Progenitor cell of endocrine pancreas (in vitro differentiated cells): ENCODE data around the gene TANGO6. TPM values are rescaled to one million over a fixed set of nuclear protein-coding genes. Genes with fewer than 3 reads are reported as not detected.
A peak's percentile ranks its signal among the peaks of the same experiment; 100 is the strongest.

Experiments
- DNase-seq: peaks from one replicate; pipeline ENCODE4 v3.0.0; 2021; ENCODE audit warnings: low spot score; ENCODE audit not compliant: unreplicated experiment
- H3K27ac Mint-ChIP-seq: 2 replicates; pipeline ENCODE4 v1.8.0; 2021; ENCODE audit warnings: mild to moderate bottlenecking, moderate library complexity, mixed read lengths
- H3K27me3 Mint-ChIP-seq: 2 replicates; pipeline ENCODE4 v1.8.0; 2021; ENCODE audit warnings: mixed read lengths
- H3K36me3 Mint-ChIP-seq: 2 replicates; pipeline ENCODE4 v1.8.0; 2022; ENCODE audit warnings: mixed read lengths; ENCODE audit not compliant: insufficient read depth
- H3K4me1 Mint-ChIP-seq: 2 replicates; pipeline ENCODE4 v1.8.0; 2021; ENCODE audit warnings: low read depth, mixed read lengths
- H3K4me3 Mint-ChIP-seq: 2 replicates; pipeline ENCODE4 v1.8.0; 2021; ENCODE audit warnings: low read depth, mild to moderate bottlenecking, moderate library complexity, mixed read lengths
- H3K9me3 Mint-ChIP-seq: 2 replicates; pipeline ENCODE4 v1.8.0; 2021; ENCODE audit warnings: low read depth, mixed read lengths
- CTCF ChIP-seq: fragments of 200-600 bp; sonication (generic); IDR thresholded peaks from one replicate; pipeline ENCODE4 v1.5.0; 2021; ENCODE audit warnings: antibody characterized with exemption, mild to moderate bottlenecking; ENCODE audit not compliant: unreplicated experiment
- total RNA-seq: library from RNA; stranded (reverse); gene quantifications from 2 replicates; pipeline ENCODE4 v1.2.1, GENCODE V29; 2021

Gene TANGO6
- total RNA-seq, 1 donor from 2014 or later, result 14.8 TPM

GRCh38 chr16:69094501-69094900 lies 251.2 kb downstream of the TANGO6 start:
- Mint-ChIP-seq H3K36me3 (no peaks in the 10 kb centered on the region), H3K4me1 (peaks cover 3% of the 10 kb centered on the region), H3K27ac (no peak overlapping the region), H3K9me3 (no peaks in the 10 kb centered on the region), H3K27me3 (no peaks in the 10 kb centered on the region), H3K4me3 (no peak overlapping the region)
- TF ChIP-seq CTCF, result no peak
- DNase-seq, result no peak

GRCh38 chr16:69095193-69095592 lies 251.9 kb downstream of the TANGO6 start:
- Mint-ChIP-seq H3K27me3 (no peaks in the 10 kb centered on the region), H3K27ac (no peak overlapping the region), H3K9me3 (no peaks in the 10 kb centered on the region), H3K36me3 (no peaks in the 10 kb centered on the region), H3K4me1 (peaks cover 5% of the 10 kb centered on the region), H3K4me3 (no peak overlapping the region)
- no peak for TF ChIP-seq CTCF
- no peak for DNase-seq

- Mint-ChIP-seq H3K27ac (no peak overlapping the region), H3K9me3 (no peaks in the 10 kb centered on the region)
- TF ChIP-seq CTCF, result no peak
Observed at GRCh38 chr16:69100071-69100691, 256.9 kb downstream of the TANGO6 start.

GRCh38 chr16:69105501-69106361 lies 262.4 kb downstream of the TANGO6 start, which contains the start of gene HAS3:
HAS3 (plus strand) TSS chr16:69105653; CDS start chr16:69109396, 3,743 bp downstream.
- Mint-ChIP-seq H3K4me3 (peak within 1 kb of the TSS; percentile 87), H3K9me3 (no peaks in the 10 kb centered on the region), H3K27me3 (peaks cover 64% of the 10 kb centered on the region), H3K27ac (peak within 1 kb of the TSS; percentile 45), H3K36me3 (peaks cover 4% of the 10 kb centered on the region), H3K4me1 (peaks cover 11% of the 10 kb centered on the region)
- TF ChIP-seq CTCF, result peak; percentile 4
- peak; percentile 53 for DNase-seq

More at GRCh38 chr16:69100071-69100691, 256.9 kb downstream of the TANGO6 start:
- Mint-ChIP-seq H3K36me3 (no peaks in the 10 kb centered on the region), H3K4me3 (no peak overlapping the region), H3K4me1 (peaks cover 11% of the 10 kb centered on the region), H3K27me3 (peaks cover 32% of the 10 kb centered on the region)
- DNase-seq, result no peak

GRCh38 chr16:69106491-69107315 lies 263.4 kb downstream of the TANGO6 start:
- no peak for DNase-seq

More at GRCh38 chr16:69106491-69107315, 263.4 kb downstream of the TANGO6 start:
- H3K4me3 Mint-ChIP-seq, result peak overlapping the region; percentile 67
- no peak overlapping the region for H3K27ac Mint-ChIP-seq
- H3K4me1 Mint-ChIP-seq, result peaks cover 8% of the 10 kb centered on the region
- no peak for TF ChIP-seq CTCF
- H3K9me3 Mint-ChIP-seq, result no peaks in the 10 kb centered on the region
- H3K36me3 Mint-ChIP-seq, result peaks cover 4% of the 10 kb centered on the region
- peaks cover 56% of the 10 kb centered on the region for H3K27me3 Mint-ChIP-seq
